Activated T-cell treated with anti-CD3 and anti-CD28 coated beads, Interleukin-2, amount 50 U/mL, for 24 hours (primary cell): ENCODE results near the gene EPHA6.
"Not testable (repeated sequence)": the region's sequence is repeated elsewhere in the genome, so short reads cannot be mapped to it uniquely, and the experiment has no call there.

ENCODE experiments used
- DNase-seq: peaks from one replicate; pipeline ENCODE4 v3.0.0-alpha.2; 2020
- H3K27ac Mint-ChIP-seq: 2 replicates; pipeline ENCODE4 v1.8.0; 2020; ENCODE audit warnings: mild to moderate bottlenecking, mixed read lengths
- H3K27me3 Mint-ChIP-seq: 2 replicates; pipeline ENCODE4 v1.8.0; 2020; ENCODE audit warnings: mixed read lengths
- H3K36me3 Mint-ChIP-seq: 2 replicates; pipeline ENCODE4 v1.8.0; 2020; ENCODE audit warnings: low read depth, mixed read lengths
- H3K4me1 Mint-ChIP-seq: 2 replicates; pipeline ENCODE4 v1.8.0; 2020; ENCODE audit warnings: low read depth, mixed read lengths
- H3K4me3 Mint-ChIP-seq: 2 replicates; pipeline ENCODE4 v1.8.0; 2020; ENCODE audit warnings: mild to moderate bottlenecking, moderate library complexity, mixed read lengths
- H3K9me3 Mint-ChIP-seq: 2 replicates; pipeline ENCODE4 v1.8.0; 2020; ENCODE audit warnings: mixed read lengths

Gene EPHA6

DNA sequence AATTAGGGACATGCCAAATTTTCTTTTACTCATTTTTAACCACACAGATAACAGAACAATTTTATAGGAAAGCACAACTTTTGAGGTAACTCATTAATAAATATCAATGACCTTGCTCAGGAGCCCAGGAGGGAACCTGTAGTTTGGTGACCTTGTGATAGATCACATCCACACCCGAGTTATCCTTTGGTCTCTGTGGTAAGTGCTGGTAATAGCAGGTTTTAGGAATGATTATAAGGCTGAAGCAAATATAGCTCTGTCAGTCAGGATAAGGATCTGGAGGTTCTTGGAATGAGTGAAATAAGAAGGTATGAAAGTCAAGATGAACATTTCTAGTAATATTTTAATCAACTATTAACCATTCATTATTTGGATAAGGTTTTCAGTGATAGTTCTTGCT lies 46.5 kb downstream of the EPHA6 start:
- Mint-ChIP-seq H3K4me3 (no peak overlapping the region), H3K27ac (no peak overlapping the region), H3K36me3 (no peaks in the 10 kb centered on the region), H3K9me3 (no peaks in the 10 kb centered on the region), H3K4me1 (no peaks in the 10 kb centered on the region), H3K27me3 (no peaks in the 10 kb centered on the region)
- DNase-seq = no peak

DNA sequence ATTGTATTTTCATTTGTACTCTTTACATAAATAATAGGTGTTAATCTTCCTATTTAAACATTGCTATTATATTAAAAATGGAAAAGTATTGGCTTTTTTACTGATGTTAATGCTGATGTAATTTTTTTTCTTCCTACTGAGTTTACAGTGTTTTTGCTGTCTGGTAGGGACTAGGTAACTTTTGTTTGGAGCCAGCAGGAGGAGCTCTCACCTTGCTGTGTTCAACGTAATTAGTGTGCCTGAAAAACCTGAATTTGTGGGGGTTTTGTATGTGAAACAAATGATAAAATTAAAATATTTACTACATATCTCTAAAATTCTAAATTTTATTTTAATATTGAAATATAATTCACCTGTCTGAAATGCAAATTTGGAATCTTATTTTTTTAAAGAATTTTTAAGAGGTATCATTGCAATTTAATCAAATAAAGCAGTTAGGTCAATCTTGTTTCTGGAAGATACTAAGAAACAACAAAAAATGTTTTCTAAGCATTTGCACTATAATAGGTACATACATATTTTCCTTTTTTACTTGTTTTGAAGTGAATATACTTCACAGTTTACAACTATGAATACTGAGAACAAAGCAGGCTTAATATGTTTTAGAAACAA lies 48.8 kb downstream of the EPHA6 start:
- Mint-ChIP-seq H3K27ac (no peak overlapping the region), H3K27me3 (no peaks in the 10 kb centered on the region), H3K36me3 (no peaks in the 10 kb centered on the region), H3K4me1 (no peaks in the 10 kb centered on the region), H3K4me3 (no peak overlapping the region), H3K9me3 (no peaks in the 10 kb centered on the region)
- DNase-seq = no peak

- H3K4me3 Mint-ChIP-seq = no peak overlapping the region
- no peaks in the 10 kb centered on the region for H3K4me1 Mint-ChIP-seq
- no peak for DNase-seq
- no peak overlapping the region for H3K27ac Mint-ChIP-seq
- H3K36me3 Mint-ChIP-seq = no peaks in the 10 kb centered on the region
- no peaks in the 10 kb centered on the region for H3K27me3 Mint-ChIP-seq
- H3K9me3 Mint-ChIP-seq = no peaks in the 10 kb centered on the region
These were observed 51.2 kb downstream of the EPHA6 start for GRCh38 chr3:96865605-96866004.

- Mint-ChIP-seq H3K27ac (no peak overlapping the region), H3K4me1 (no peaks in the 10 kb centered on the region), H3K4me3 (no peak overlapping the region), H3K9me3 (no peaks in the 10 kb centered on the region), H3K36me3 (no peaks in the 10 kb centered on the region), H3K27me3 (no peaks in the 10 kb centered on the region)
- no peak for DNase-seq
These were observed 54.9 kb downstream of the EPHA6 start for GRCh38 chr3:96869316-96869715.

DNA sequence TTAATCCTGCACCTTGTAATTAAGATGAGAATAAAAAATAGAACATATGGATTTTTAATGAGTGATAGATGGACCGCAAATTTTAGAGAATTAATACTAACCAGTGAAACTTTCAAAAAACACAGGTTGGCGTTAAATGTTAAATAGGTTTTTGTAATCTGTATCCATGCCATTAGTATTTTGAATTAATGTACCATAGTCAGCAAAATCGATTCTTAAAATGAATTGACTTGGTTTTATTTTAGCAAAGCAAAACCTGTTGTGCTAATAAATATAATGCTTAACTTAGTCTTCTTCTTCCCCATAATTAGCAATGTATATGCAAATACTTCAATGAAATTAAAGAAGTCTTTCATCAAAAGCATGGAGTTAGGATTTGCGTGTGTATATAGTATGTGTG lies 63.1 kb downstream of the EPHA6 start:
- no peaks in the 10 kb centered on the region for H3K27me3 Mint-ChIP-seq
- H3K9me3 Mint-ChIP-seq = peaks cover 3% of the 10 kb centered on the region
- no peak for DNase-seq
- no peaks in the 10 kb centered on the region for H3K4me1 Mint-ChIP-seq
- H3K27ac Mint-ChIP-seq = no peak overlapping the region
- no peak overlapping the region for H3K4me3 Mint-ChIP-seq
- no peaks in the 10 kb centered on the region for H3K36me3 Mint-ChIP-seq

- H3K27ac Mint-ChIP-seq = no peak overlapping the region
These were observed 85.6 kb downstream of the EPHA6 start for GRCh38 chr3:96900031-96900430.

DNA sequence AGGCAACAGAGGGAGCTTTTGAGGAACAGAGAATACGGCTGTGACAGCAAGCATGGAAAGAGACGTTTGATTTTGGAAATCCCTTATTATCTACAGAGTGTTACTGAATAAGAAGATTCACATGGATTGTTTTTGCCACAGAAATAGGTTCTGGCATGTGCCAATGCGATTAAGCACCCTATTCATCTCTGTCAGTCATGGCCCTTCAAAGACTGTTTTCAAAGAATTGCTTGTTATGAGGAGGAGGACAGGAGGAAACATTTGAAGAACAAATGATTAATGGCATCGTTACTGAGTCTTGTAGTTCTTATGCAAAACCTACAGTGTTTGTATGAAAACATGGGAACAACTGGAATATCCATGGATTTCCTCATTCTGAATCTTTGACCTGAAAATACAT lies 86.2 kb downstream of the EPHA6 start:
- Mint-ChIP-seq H3K27me3 (no peaks in the 10 kb centered on the region), H3K27ac (no peak overlapping the region), H3K36me3 (no peaks in the 10 kb centered on the region), H3K4me3 (no peak overlapping the region), H3K9me3 (peaks cover 2% of the 10 kb centered on the region), H3K4me1 (no peaks in the 10 kb centered on the region)
- no peak for DNase-seq

More at GRCh38 chr3:96900031-96900430, 85.6 kb downstream of the EPHA6 start:
- no peak for DNase-seq
- no peak overlapping the region for H3K4me3 Mint-ChIP-seq
- no peaks in the 10 kb centered on the region for H3K36me3 Mint-ChIP-seq
- no peaks in the 10 kb centered on the region for H3K27me3 Mint-ChIP-seq
- peaks cover 2% of the 10 kb centered on the region for H3K9me3 Mint-ChIP-seq
- no peaks in the 10 kb centered on the region for H3K4me1 Mint-ChIP-seq

GRCh38 chr3:96915445-96915844 lies 101.1 kb downstream of the EPHA6 start:
- no peaks in the 10 kb centered on the region for H3K27me3 Mint-ChIP-seq
- peaks cover 9% of the 10 kb centered on the region for H3K9me3 Mint-ChIP-seq
- no peaks in the 10 kb centered on the region for H3K36me3 Mint-ChIP-seq
- DNase-seq = no peak
- no peak overlapping the region for H3K27ac Mint-ChIP-seq
- no peaks in the 10 kb centered on the region for H3K4me1 Mint-ChIP-seq
- H3K4me3 Mint-ChIP-seq = no peak overlapping the region

DNA sequence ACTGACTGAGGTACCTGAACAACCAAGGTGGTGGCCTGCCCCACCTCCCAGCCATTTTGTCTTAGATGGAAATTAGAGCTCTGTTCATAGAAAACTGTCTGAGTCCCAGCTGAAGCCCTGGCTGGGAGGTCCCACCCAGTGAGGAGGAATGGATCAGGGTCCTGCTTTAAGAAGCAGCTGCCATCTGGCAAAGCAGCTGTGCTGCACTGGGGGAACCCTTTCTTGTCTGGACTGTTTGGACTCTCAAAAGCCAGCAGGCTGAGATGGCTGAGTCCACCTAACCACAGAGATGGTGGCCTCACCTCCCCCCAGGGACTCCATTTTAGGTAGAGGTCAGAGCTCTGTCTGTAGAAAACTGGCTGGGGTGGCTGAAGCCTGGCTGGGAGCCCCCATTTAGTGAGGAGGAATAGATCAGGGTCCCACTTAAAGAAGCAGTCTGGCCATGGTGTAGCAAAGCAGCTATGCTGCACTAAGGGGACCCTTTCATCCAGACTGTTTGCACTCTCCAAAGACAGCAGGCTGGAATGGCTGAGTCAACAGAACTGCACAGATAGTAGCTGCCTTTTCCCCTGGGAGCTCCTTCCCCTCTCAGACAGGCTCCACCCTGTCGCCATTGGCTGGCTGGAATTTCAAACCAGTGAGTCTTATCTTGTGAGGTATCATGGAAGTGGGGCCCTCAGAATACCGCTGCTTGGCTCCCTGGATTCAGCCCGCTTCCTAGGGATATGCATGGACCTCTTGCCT lies 116.9 kb downstream of the EPHA6 start:
- Mint-ChIP-seq H3K27me3 (no peaks in the 10 kb centered on the region), H3K36me3 (no peaks in the 10 kb centered on the region), H3K27ac (no peak overlapping the region), H3K4me3 (no peak overlapping the region), H3K4me1 (no peaks in the 10 kb centered on the region), H3K9me3 (peaks cover 22% of the 10 kb centered on the region)
- no peak for DNase-seq

GRCh38 chr3:96942131-96942530 lies 127.7 kb downstream of the EPHA6 start:
- H3K9me3 Mint-ChIP-seq = peaks cover 12% of the 10 kb centered on the region
- not testable (repeated sequence) for DNase-seq, H3K27me3 Mint-ChIP-seq, H3K4me3 Mint-ChIP-seq, H3K4me1 Mint-ChIP-seq, H3K27ac Mint-ChIP-seq, H3K36me3 Mint-ChIP-seq

GRCh38 chr3:96958856-96959255 lies 144.5 kb downstream of the EPHA6 start:
- no peak for DNase-seq
- Mint-ChIP-seq H3K4me1 (no peaks in the 10 kb centered on the region), H3K4me3 (no peak overlapping the region), H3K27ac (no peak overlapping the region), H3K9me3 (peaks cover 4% of the 10 kb centered on the region), H3K27me3 (no peaks in the 10 kb centered on the region), H3K36me3 (no peaks in the 10 kb centered on the region)

- H3K4me1 Mint-ChIP-seq = no peaks in the 10 kb centered on the region
- DNase-seq = no peak
- no peak overlapping the region for H3K4me3 Mint-ChIP-seq
- H3K9me3 Mint-ChIP-seq = peaks cover 4% of the 10 kb centered on the region
- H3K36me3 Mint-ChIP-seq = no peaks in the 10 kb centered on the region
- no peaks in the 10 kb centered on the region for H3K27me3 Mint-ChIP-seq
- H3K27ac Mint-ChIP-seq = no peak overlapping the region
These were observed 145.1 kb downstream of the EPHA6 start for GRCh38 chr3:96959474-96959873.

DNA sequence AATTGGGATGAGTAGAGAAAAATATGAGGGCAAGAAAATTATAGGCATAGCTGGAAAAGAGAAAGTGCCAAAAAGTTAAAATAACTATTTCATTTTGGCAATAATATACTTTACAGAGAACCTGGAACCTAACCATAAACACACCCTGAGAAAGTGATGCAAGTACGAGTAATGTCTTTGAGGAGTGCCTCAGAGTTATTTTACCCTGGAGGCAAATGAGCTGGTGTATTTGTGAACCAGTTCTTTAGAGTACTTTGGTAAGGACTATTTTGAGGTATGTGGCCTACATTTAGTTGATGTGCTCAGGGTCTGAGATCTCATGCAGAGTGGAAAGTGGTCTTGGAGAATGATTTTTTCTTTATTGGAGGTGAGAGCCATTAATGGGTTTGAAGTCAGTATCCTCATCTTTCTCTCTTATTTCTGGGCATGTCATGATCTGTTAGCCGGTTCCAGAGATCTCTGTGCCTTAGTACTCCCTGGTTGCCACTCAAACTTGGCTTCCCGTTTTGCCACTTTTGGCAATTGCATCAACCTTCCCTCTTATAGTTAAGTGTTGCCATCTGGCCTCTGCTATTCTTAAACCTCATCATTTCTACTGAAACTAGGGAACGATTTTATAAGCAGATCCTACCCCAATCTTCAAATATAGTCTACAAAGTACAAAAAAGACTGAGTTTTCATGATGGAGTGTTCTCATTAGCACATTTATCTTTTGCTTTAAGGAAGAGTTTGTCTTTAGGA lies 145.7 kb downstream of the EPHA6 start:
- no peak for DNase-seq
- H3K4me1 Mint-ChIP-seq = no peaks in the 10 kb centered on the region
- no peak overlapping the region for H3K27ac Mint-ChIP-seq
- H3K4me3 Mint-ChIP-seq = no peak overlapping the region
- H3K27me3 Mint-ChIP-seq = no peaks in the 10 kb centered on the region
- peaks cover 4% of the 10 kb centered on the region for H3K9me3 Mint-ChIP-seq
- H3K36me3 Mint-ChIP-seq = no peaks in the 10 kb centered on the region

DNA sequence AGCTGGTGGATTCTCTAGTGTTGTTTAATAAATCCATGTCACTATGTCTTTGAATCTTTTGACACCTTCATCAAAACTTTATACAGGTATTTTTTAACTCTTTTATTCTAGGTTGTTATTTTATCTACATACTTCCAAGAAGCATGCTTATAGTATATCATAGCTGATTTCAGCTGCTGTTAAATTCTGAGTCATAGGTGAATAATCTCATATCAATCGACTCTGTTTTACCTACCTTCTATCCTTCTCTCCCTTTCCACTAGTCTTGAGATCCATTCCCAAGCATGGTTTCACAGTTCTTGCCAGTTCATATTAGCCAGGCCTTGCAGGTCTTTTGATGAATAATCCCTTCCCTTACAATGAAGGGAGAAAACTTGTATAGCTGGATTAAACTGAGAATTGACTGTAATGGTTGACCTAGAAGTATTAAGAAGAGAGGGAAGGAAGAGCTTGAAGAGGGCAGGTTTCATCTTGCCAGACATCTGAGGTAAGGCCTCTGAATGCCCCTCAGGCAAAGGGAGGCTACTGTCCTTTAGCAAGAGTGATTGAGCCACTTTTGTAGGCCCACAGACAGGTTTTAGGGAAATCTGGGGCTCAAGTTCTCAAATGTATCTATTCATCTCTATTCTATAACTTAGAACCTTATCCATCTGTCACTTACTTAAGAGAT lies 146.4 kb downstream of the EPHA6 start:
- no peaks in the 10 kb centered on the region for H3K4me1 Mint-ChIP-seq
- DNase-seq = no peak
- H3K9me3 Mint-ChIP-seq = peaks cover 4% of the 10 kb centered on the region
- H3K27ac Mint-ChIP-seq = no peak overlapping the region
- no peaks in the 10 kb centered on the region for H3K27me3 Mint-ChIP-seq
- H3K36me3 Mint-ChIP-seq = no peaks in the 10 kb centered on the region
- H3K4me3 Mint-ChIP-seq = no peak overlapping the region

DNA sequence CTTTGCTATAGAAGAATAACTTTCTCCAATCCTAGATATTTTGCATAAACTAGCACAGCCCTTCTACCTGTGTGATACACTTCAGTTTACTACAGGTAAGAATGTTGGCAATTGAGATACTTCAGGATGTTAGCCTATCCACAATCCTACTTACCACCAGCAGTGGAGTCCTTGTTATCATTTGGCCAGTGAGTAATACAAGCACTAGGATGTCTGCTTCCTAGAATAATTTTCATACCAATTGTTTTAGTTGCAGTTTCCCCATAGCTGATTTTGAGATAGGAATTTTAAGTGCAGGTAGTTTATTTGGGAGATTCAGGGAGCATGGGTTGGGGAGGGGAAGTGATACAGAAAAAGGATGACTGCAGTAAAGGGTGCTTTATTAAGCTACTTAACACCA lies 147.2 kb downstream of the EPHA6 start:
- Mint-ChIP-seq H3K9me3 (peaks cover 4% of the 10 kb centered on the region), H3K4me1 (no peaks in the 10 kb centered on the region), H3K4me3 (no peak overlapping the region), H3K27ac (no peak overlapping the region), H3K27me3 (no peaks in the 10 kb centered on the region), H3K36me3 (no peaks in the 10 kb centered on the region)
- DNase-seq = no peak
